HG03060 (cell line): ENCODE results near the gene METTL2B.
A peak's percentile ranks its signal among the peaks of the same experiment; 100 is the strongest.

Source experiments
- ATAC-seq: cut with Tn5 transposase; IDR thresholded peaks from one replicate; pipeline ENCODE4 v1.9.1; 2021; ENCODE audit warnings: low read depth, moderate number of reproducible peaks; ENCODE audit not compliant: unreplicated experiment

METTL2B gene

DNA sequence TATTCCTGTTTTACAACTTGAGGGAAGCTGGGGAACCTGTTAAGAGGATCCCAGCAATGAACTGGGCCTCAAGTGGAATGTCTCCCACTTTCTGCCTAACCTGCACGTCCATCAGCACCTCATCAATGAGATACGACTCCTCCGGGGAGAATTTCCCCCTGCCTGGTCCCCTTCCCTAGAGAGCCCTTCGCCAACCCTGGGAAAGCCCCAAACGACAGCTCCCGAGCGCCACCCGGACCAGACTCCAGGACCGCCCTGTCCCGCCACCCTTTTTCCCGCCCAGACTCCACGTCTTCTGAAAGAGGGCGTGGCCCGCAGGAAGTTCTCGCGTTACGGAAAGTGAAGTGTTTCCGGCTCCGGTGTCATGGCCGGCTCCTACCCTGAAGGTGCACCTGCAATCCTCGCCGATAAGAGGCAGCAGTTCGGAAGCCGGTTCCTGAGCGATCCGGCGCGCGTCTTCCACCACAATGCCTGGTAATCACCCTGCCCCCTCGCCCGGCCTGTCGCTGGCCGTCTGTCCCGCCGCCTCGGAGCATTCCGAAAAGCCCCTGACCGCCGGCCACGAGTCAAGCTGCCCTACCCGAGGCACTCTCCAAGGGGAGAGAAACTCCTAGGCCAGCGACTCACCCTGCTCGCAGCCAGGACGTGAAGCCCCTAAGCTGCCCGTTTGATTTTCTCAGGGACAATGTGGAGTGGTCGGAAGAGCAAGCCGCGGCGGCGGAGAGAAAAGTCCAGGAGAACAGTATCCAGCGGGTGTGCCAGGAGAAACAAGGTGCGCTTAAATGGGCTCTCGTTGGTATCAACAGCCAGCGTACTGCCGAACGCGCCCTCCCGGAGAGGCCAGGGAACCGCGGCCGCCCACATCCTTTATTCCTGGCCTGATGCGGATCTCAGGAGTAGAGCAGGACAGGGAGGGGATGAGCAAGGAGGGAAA, at the start of gene METTL2B:
TSS of gene METTL2B (plus strand) at position 347 of the 934 bp plus-strand sequence. CDS start at position 365, 18 bp downstream.
- ATAC-seq, result peak; percentile 79

- ATAC-seq, result no peak
Observed at GRCh38 chr7:128427289-128427891, 49.2 kb upstream of the METTL2B start.

GRCh38 chr7:128430207-128430606, 46.3 kb upstream of the METTL2B start:
- no peak for ATAC-seq

DNA sequence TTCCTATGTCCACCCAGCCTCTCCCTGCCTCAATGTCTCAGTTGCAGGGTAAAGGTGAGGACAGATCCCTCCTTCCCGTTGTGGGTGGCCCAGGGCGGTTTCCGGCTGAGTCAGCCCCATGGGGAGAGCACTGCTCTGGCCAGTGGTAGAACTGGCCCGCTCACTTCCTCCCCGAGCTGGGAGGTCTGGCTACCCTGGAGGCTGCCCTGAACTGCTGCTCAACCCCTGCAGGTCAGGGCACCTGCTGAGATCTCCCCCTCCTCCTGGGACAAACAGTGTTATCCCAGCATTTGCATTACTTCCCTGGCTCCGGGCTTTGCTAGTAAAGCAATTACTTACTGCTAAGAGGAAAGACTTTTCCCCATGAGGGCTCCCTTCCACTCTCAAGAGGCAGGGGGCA, 45.3 kb upstream of the METTL2B start:
- no peak for ATAC-seq

DNA sequence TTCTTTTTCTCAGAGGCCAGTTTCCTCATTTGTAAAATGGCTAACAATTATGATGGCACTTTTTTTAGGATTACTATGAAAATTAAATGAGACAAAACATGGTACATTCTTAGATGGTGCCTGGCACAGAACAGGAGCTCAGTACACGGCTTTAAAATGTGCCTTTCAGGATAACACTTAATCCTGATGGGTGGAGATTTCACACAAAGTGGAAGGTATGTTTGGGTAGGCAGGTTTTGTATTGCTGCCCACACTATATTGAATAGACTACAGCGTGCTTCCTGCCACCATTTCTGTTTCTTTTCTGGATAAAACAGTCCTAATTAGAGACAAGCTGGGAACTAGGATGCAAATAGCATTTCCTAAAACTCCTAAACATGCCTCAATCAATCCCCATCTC, 44.8 kb upstream of the METTL2B start:
- no peak for ATAC-seq

DNA sequence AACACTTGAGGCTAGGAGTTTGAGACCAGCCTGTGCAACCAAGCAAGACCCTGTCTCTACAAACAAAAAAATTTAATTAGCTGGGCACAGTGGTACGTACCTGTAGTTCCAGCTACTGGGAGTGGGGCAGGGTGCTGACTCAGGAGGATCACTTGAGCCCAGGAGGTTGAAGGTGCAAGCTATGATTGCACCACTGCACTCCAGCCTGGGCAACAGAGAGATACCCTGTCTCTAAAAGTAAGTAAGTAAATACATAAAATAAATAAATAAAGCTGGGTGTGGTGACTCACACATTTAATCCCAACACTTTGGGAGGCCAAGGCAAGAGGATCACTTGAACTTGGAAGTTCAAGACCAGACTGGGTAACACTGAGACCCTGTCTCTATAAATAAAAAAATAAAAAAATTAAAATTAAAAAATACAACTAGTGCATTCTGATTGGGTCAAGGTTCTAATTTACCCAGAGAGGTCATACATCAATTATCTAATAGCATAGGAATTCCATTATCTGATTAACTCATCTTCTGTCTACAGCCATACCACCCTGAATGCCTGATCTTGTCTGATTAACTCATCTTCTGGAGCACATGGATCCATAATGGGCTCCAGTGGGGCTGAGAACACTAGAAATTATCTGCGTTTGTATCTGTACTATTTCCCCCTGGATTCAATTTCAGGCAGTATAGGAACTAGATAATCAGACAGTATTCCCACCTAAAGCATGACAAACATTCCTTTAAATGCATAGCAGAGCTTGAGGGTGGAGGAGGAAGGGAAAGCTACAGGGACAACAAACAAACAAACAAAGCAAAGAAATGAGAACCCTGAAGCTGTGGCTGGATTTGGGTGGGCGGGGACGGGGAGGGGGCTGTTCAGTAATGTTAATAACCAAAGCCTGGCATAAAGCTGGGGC, 41.9 kb upstream of the METTL2B start:
- ATAC-seq, result no peak

GRCh38 chr7:128435327-128435686, 41.2 kb upstream of the METTL2B start:
- ATAC-seq, result no peak

DNA sequence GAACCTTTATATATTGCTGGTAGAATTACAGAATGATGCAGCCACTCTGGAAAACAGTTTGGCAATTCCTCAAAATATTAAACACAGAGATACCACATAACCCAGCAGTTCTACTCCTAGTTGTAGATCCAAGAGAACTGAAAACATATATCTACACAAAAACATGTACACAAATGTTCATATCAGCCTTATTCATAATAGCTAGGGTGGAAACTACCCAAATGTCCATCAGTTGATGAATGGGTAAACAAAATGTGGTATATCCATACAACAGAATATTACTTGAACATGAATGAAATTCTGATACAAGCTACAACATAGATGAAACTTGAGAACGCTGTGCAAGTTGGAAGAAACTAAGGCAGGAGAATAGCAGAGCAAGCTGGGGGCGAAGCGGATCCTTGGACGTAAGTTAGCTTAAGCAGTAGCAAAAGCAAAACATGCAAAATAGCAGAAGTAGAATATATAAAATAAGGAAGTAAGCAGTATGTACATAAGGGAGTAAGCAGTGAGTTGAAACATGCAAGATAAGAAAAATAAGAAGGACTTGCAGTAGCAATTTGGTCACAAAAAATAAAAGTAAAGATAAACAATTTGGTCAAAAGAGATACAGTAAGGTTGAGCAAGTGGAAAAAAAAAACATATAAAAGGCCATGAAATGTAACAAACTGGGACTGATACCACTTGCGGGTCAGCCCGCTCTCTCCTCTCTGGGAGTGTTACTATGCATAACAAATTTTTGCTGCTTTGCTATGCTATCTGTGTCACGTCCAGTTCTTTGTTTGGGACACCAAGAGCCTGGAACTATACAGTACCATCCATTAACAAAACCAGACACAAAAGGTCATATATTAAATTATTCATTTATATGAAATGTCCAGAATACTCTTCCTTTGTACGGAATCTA, 38.9 kb upstream of the METTL2B start:
- ATAC-seq, result no peak

- no peak for ATAC-seq
Observed at GRCh38 chr7:128442356-128442755, 34.2 kb upstream of the METTL2B start.

GRCh38 chr7:128443831-128444600, 32.5 kb upstream of the METTL2B start:
- no peak for ATAC-seq

DNA sequence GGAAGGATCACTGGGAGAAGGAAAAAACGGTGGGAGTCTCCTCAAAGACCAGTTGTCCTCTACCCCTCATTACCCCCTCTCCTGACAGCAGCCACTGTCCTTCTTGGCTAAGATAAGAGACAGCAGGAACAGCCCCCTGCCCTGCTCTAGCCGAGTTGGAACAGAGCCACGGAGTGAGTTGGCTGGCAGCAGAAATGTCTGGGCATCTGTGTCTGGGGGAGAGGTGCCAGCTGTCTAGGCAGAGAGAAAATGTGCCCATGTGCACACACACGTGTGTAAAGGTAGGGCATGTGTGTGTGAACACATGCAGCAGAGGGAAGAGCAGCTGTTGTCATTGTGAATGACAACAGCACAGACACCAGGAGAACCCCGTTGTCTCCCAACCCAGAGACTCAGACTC, 30.2 kb upstream of the METTL2B start:
- no peak for ATAC-seq

- ATAC-seq, result no peak
Observed at GRCh38 chr7:128447941-128448564, 28.5 kb upstream of the METTL2B start.

- ATAC-seq, result no peak
Observed at GRCh38 chr7:128448751-128449302, 27.7 kb upstream of the METTL2B start.

GRCh38 chr7:128450409-128450808, 26.1 kb upstream of the METTL2B start:
- no peak for ATAC-seq

GRCh38 chr7:128450913-128451312, 25.6 kb upstream of the METTL2B start:
- ATAC-seq, result no peak

DNA sequence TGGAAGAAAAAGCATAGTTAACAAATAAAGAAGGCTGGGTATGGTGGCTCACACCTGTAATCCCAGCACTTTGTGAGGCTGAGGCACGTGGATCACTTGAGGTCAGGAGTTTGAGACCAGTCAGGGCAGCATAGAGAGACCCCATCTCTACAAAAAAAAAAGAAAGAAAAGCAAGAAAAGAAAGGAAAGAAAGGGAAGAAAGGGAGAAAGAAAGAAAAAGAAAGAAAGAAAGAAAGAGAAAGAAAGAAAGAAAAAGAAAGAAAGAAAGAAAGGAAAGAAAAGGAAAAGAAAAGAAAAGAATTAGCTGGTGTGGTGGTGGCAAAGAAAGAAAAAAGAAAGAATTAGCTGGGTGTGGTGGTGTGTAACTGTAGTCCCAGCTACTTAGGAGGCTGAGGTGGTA, 24.0 kb upstream of the METTL2B start:
- ATAC-seq, result no peak

- no peak for ATAC-seq
Observed at GRCh38 chr7:128453836-128454804, 22.4 kb upstream of the METTL2B start.
